Measurements from ENCODE around the gene FAM168B.
A peak's percentile ranks its signal among the peaks of the same experiment; 100 is the strongest.

Gene FAM168B

GRCh38 chr2:131055169-131056065 lies 37.8 kb downstream of the FAM168B start:
- DNase-seq (ENCODE audit: low spot score): no peak

- DNase-seq (ENCODE audit: low spot score): no peak
Measured at GRCh38 chr2:131054488-131054887, 38.8 kb downstream of the FAM168B start.

GRCh38 chr2:131052741-131053263 lies 40.5 kb downstream of the FAM168B start:
- DNase-seq (ENCODE audit: low spot score): no peak

- DNase-seq (ENCODE audit: low spot score): peak; percentile 79
Measured at GRCh38 chr2:131050896-131051295, 42.4 kb downstream of the FAM168B start.

GRCh38 chr2:131049150-131049718 lies 44.0 kb downstream of the FAM168B start:
- DNase-seq (ENCODE audit: low spot score): no peak

- DNase-seq (ENCODE audit: low spot score): no peak
Measured at GRCh38 chr2:131048641-131049040, 44.6 kb downstream of the FAM168B start.

GRCh38 chr2:131047920-131048560 lies 45.2 kb downstream of the FAM168B start:
- DNase-seq (ENCODE audit: low spot score): no peak

GRCh38 chr2:131046918-131047652 lies 46.2 kb downstream of the FAM168B start:
- DNase-seq (ENCODE audit: low spot score): no peak

GRCh38 chr2:131046028-131046917 lies 47.0 kb downstream of the FAM168B start:
- DNase-seq (ENCODE audit: low spot score): no peak

GRCh38 chr2:131045286-131046027 lies 47.8 kb downstream of the FAM168B start:
- DNase-seq (ENCODE audit: low spot score): no peak

GRCh38 chr2:131044757-131045150 lies 48.5 kb downstream of the FAM168B start:
- DNase-seq (ENCODE audit: low spot score): no peak

GRCh38 chr2:131044075-131044756 lies 49.0 kb downstream of the FAM168B start:
- no peak for DNase-seq (ENCODE audit: low spot score)

- no peak for DNase-seq (ENCODE audit: low spot score)
Measured at GRCh38 chr2:131043199-131044074, 49.8 kb downstream of the FAM168B start.

GRCh38 chr2:131042148-131042775 lies 51.0 kb downstream of the FAM168B start:
- no peak for DNase-seq (ENCODE audit: low spot score)

GRCh38 chr2:131041402-131042147 lies 51.7 kb downstream of the FAM168B start:
- no peak for DNase-seq (ENCODE audit: low spot score)

- DNase-seq (ENCODE audit: low spot score): no peak
Measured at GRCh38 chr2:131040661-131041401, 52.4 kb downstream of the FAM168B start.

Measured in pons (tissue), 1 donor.